Stimulated activated CD4-positive, alpha-beta T cell treated with anti-CD3 and anti-CD28 coated beads, Interleukin-12 subunit alpha, Interleukin-12 subunit beta, amount 100 ng/mL, for 4 hours (primary cell): ENCODE results near the gene WDR20.
"Not testable (repeated sequence)": the region's sequence is repeated elsewhere in the genome, so short reads cannot be mapped to it uniquely, and the experiment has no call there.

Experiments
- DNase-seq: peaks from one replicate; pipeline ENCODE4 v3.0.0-alpha.2; 2020

WDR20 gene

DNA sequence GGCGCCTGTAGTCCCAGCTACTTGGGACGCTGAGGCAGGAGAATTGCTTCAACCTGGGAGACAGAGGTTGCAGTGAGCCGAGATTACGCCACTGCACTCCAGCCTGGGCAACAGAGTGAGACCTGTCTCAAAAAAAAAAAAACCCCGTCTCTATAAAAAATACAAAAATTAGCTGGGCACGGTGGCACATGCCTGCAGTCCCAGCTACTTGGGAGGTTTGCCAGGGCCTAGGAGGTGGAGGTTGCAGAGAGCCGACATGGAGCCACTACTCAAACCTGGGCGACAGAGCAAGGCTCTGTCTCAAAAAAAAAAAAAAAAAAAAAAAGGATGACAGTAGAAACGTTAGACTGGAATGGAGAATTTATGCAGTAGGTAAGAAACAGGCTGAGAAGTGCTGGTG is 5.7 kb upstream of the WDR20 start:
- not testable (repeated sequence) for DNase-seq

DNA sequence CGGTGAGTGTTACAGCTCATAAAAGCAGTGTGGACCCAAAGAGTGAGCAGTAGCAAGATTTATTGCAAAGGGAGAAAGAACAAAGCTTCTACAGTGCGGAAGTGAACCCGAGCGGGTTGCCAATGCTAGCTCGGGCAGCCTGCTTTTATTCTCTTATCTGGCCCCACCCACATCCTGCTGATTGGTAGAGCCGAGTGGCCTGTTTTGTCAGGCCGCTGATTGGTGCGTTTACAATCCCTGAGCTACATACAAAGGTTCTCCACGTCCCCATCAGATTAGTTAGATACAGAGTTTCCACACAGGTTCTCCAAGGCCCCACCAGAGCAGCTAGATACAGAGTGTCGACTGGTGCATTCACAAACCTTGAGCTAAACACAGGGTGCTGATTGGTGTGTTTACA is 5.0 kb upstream of the WDR20 start:
- DNase-seq = not testable (repeated sequence)

DNA sequence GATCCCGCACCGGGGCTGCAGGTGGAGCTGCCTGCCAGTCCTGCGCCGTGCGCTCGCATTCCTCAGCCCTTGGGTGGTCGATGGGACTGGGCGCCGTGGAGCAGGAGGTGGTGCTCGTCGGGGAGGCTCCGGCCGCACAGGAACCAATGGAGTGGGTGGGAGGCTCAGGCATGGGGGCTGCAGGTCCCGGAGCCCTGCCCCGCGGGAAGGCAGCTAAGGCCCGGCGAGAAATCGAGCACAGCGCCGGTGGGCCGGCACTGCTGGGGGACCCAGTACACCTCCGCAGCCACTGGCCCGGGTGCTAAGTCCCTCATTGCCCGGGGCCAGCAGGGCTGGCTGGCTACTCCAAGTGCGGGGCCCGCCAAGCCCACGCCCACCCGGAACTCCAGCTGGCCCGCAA is 4.2 kb upstream of the WDR20 start:
- not testable (repeated sequence) for DNase-seq

DNA sequence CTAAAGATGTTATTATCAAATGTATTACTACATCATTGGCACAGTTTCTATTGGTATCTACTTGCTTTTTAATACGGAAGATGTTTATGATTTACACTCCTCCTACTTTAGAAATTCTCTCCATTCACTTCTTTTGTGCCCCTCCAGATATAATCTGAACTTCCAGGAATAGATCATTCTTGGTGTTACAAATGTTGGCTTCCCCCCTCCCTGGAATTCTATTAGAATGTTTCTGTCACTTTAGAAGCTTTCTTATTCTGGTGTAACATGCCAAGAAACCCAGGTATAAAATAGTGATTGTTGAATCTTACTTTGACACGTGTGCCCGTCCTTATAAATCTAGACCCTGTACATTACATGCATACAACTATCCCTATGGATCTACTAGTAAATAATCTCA is 1.2 kb upstream of the WDR20 start:
- DNase-seq = no peak

DNA sequence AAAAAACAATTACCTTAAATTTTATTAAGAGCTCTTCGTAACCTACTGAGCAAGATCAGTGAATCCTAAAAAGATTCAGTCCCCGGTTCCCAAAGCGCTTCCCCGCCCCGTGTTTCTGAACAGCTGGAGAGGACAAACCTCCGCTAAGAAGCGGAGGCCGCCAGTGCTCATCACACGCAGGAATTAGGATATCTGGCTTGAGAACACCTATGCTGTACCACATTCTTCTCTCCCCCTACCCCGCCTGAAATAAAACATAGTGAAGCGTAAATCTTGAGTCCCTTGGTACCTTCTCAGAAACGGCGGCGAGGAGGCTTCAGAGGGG is 774 bp upstream of the WDR20 start:
- DNase-seq = no peak

DNA sequence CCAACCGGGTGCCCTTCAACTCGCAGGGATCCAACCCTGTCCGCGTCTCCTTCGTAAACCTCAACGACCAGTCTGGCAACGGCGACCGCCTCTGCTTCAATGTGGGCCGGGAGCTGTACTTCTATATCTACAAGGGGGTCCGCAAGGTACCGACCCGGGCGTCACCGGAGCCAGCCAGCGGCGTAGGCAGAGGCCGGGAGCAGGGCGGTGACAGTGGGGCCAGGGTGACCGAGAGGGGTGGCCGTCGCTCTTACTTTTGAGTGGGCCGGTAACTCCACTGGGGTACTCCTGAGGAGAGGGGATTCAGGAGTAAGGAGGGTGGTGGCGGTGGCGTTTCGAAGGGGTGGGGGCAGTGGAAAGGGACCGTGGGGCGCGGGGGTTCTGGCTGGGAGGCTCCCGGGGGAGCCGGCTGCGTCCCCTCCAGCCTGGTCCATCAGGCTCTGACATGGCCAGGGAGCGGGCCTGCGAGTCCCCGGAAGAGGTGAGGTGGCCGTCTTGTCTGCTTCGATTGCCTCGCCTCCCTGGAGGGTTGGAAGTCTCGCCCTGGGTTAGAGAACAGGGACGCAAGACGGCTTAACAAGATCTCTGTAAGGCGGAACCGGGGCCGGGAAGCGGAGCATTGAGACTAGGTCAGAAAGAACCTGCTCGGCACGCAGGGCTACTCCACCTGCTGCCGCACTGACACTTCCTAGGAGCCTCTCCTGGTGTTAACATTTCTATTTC is 491 bp downstream of the WDR20 start:
- DNase-seq = peak; percentile 23

DNA sequence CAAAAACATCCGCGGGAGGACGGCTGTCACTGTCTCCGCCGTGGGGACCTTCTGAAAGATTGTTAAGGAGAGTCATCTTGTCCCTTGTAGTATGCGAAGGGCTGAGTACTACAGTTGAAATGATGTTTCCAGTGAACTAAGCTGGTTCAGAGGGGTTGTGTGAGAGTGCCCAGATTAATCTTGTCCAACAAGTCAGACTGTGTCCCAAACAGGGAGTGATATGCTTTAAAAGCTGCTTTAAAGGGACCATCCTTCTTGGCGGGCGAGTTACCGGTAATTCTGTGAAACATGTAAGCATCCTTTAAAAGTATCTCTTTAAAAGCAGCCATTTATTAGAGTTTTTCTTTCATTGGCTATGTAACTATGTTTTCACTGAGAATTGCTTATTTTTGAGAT is 1.1 kb downstream of the WDR20 start:
- no peak for DNase-seq

DNA sequence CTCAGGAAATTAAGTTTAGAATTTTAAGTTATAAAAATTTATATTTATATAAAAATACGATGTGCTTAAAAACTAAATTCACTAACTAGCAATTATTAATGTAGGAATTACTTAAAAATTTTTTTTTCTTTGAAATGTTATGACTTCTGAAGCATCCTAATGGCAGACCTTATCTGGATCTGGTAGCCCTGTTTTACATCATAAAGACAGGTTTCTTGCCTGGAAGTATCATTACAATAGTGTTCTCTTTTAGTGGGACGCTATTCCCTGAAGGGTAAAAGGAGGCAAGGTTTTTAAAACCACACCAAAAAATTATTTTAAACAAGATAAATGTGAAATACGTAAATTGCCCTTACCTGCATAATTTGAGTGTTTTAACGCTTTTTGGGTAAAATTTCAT is 2.1 kb downstream of the WDR20 start:
- no peak for DNase-seq

DNA sequence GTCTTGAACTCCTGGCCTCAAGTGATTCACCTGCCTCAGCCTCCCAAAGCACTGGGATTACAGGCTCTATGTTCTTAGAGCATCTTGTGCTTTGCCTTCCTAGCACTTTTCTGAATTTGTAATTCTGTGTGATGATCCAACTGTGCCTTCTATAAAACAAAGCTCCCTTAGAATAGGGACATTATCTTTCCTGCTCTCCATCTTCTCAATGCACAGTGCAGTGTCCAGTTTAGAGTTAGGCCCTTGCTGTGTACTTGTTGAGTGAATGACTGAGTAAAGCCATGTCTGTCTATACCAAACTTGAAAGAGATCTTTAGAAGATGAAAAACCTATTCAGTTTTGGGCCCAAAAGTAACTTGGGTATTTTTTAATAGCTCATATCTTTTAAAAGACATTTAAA is 5.2 kb downstream of the WDR20 start:
- DNase-seq = no peak

DNA sequence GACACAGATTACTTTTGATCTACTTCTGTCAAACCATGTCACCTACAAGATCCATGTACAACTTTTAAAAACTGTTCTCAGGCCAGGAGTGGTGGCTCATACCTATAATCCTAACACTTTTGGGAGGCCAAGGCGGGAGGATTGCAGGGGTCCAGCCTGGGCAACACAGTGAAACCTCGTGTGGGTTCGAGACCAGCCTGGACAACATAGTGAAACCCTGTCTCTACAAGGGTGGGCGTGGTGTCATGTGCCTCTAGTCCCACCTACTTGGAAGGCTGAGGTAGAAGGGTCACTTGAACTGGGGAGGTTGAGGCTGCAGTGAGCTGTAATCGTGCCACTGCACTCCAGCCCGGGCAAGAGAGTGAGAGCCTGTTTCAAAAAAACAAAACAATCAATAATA is 5.7 kb downstream of the WDR20 start:
- no peak for DNase-seq

DNA sequence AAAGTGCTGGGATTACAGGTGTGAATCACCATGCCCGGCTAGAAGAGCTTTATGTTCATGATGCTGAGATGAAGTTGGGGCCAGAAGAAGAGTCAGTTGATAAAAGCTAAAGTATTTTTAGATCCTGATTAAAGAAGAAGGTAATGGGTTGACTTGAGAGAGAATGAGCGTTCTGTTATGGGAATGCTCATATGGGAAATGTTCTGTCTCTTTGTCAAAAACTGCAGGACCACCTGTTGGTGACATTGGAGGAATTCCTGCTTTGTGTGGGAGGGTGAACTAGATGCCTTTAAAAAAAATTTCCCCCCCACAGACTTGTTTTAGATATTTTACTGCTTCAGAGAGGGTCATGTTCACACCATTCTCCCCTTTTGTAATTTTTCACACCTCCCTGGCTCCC is 6.7 kb downstream of the WDR20 start:
- DNase-seq = no peak

DNA sequence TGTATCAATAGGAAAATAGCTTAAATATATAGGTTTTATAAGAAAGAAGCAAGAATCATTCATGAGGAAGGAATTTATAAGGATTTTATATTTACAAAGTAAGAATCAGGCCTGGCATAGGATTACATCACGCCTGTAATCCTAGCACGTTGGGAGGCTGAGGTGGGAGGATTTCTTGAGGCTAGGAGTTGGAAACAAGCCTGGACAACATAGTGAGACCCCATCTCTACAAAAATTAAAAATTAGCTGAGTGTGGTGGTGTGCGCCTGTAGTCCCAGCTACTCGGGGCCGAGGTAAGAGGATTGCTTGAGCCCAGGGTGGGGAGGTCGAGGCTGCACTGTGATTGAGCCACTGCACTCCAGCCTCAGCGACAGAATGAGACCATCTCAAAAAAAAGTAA is 10.4 kb downstream of the WDR20 start:
- no peak for DNase-seq

DNA sequence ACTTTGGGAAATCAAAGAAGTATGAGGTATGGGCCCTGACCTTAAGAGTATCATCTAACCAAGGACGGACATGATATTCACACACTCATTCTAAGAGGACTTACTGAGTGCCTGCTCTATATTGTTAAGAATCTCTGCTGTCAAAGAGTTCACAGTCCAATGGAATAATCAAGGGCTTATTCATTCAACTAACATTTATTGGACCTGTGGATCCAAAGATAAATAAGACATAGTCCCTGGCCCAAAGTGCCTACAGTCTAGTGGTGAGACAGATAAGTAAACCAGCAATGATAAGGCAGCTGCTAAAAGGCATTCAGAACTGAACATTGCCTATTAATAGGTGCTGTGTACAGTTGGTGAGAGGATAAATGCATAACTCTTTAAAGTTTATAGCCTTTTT is 11.0 kb downstream of the WDR20 start:
- no peak for DNase-seq

DNA sequence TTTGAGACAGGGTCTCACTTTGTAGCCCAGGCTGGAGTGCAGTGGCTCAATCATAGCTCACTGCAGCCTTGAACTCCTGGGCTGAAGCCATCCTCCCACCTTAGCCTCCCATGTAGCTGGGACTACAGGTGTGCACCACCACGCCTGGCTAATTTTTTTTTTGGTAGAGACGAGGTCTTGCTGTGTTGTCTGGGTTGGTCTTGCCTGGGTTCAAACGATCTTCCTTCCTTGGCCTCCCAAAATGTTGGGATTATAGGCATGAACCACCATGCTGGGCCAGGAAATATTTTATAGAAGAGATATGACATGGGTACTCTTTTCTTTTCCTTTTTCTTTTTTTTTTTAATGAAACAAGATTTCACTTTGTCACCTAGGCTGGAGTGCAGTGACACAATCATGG is 11.7 kb downstream of the WDR20 start:
- not testable (repeated sequence) for DNase-seq

DNA sequence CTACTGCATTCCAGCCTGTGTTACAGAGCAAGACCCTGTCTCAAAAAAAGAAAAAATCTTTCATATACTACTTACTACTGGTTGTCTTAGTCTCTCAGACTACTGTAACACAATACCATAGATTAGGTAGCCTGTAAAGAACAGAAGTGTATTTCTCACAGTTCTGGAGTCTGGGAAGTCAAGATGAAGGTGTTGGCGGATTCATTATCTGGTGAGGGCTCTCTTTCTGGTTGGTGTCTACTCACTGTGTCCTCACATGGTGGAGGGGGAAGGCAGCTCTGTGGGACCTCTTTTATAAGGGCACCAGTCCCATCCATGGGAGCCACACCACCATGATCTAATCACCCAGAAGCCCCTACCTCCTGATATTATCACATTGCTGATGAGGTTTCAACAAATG is 14.4 kb downstream of the WDR20 start:
- no peak for DNase-seq

DNA sequence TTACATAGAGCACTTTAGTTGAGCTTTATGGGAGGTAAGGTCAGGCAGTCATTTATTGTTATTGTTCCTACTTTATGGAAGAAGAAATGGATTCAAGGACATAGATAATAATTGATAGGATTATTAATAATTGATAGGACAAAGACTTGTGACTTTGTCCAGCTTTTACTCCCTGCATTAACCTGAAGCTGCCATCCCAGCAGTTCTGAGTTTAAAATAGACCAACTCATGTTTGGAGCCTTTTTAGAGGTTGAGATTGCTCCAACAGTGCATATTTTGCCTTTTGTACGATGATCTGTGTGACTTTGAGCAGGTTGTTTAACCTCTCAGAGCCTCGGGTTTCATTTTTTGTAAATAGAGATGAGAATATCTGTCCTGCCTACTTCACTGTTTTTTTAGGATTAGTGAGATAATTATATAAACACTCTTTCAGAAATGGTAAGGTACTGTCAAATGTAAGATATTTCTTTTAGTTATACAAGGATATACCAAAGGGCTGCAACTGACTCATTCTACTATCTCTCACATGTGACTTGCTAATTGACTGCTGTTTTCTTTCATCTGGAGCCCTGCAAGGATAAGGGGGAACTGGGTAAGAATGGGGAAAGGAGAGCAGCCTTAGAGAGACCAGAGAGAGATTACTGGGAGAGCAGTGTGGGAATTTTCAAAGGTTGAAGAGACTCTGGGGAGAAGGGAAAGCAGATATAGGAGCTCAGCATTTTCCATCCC is 15.3 kb downstream of the WDR20 start:
- no peak for DNase-seq

DNA sequence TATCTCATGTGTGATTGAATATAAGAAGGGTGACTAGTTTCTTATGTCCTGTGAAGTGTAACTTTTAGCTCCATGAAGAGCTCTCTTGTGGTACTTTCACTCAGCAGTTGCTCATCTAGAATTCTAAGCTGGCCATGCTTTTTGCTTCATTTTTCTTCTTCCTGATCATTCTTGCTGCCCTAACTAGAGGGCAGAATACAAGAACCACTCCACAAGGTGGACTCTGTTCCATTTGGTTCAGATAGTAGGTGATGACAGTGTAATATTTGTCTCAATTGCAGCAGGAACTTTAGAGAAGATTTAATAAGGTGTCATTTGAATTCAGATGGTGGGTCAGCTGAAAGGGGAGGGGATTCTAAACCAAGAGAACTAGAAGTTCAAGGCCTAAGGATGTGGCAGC is 17.6 kb downstream of the WDR20 start:
- no peak for DNase-seq

DNA sequence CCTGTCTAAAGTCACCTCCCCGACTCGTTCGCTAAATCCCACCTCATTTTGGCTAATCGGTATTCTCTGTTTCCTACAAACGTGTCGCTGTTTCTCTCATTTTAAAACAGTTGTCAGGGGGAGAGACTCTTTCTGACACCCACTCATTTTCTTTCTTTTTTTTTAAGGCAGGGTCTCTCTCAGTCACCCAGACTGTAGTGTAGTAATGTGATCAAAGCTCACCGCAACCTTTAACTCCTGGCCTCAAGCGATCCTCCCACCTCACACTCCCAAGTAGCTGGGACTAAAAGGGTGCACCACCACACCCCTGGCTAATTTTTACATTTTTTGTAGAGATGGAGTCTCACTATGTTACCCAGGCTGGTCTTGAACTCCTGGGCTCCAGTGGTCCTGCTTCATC is 19.1 kb downstream of the WDR20 start:
- DNase-seq = no peak

DNA sequence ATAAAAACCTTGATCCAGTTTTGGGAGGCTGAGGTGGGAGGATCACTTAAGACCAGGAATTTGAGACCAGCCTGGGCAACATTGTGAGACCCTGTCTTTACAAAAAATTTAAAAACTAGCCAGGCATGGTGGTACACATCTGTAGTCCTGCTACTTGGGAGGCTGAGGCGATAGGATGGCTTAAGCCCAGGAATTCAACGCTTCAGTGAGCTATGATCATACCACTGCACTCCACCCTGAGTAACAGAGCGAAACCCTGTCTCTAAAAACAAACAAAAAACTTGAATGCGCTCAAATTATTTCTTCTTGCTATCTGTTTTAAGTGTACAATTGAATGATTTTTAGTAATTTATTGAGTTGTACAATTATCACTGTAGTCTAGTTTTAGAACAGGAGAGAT is 20.1 kb downstream of the WDR20 start:
- DNase-seq = no peak

DNA sequence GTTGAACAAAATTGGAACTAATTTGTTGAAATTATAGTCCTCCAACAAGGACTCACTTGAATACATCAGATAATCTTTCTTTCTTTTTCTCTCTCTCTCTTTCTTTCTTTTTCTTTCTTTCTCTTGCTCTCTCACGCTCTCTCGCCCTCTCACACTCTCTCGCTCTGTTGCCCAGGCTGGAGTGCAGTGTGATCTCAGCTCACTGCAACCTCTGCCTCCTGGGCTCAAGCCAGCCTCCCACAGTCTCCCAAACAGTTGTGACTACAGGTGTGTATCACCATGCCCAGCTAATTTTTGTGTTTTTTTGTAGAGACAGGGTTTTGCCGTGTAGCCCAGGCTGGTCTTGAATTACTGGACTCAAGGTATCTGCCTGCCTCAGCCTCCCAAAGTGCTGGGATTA is 22.8 kb downstream of the WDR20 start:
- no peak for DNase-seq

DNA sequence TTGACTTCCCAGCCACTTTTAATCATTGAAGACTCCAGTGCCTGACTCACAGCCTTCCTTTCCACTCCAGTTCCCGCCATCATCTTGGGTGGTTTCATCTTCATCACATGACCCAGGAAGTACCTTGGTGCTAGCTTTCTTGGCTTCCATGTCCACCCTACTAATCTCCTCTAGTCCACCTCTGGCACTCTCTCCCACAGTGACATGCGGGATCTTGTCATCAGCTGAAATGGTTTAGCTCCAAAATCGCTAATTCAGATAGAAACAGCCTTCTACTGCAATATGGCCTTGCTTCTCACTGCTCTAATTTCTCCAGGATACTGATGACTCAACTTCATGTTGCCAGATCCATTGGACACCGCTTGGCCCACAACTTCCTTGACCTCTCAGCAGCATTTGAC is 24.5 kb downstream of the WDR20 start:
- DNase-seq = no peak

DNA sequence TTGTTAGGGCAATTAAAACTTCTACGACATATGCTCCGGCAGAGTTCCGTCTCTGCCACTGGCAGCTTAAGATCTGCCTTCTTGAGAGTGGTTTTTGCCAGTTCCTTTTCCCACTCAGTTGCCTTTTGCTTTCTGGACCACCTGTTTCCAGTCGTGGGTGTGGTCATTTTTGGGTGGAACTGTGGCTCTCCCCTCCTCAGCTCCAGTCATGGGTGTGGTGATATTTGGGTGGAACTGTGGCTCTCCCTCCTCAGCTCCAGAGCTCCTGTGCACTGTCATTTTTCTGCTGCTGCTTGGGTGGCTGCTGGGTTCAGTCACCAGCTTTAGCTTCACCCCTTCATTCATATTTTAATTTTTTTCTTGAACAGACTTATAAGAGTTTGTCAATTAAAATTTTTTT is 25.3 kb downstream of the WDR20 start:
- no peak for DNase-seq

DNA sequence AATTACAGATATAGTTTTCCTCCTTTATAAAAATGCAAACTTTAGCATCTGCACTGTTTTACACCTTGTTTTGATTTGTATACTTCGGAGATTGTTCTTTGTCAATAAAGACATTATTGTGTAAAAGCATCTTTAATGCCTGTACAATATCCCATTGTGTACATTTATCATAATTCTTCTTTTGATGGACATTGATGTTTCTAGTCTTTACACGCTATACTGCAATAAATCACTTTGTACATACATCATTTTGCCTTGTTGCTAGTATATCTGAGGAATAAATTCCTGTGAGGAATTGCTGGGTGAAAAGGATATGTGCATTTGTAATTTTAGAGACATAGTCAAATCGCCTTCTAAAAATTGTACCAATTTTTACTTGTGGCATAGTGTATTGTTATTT is 30.4 kb downstream of the WDR20 start:
- no peak for DNase-seq

DNA sequence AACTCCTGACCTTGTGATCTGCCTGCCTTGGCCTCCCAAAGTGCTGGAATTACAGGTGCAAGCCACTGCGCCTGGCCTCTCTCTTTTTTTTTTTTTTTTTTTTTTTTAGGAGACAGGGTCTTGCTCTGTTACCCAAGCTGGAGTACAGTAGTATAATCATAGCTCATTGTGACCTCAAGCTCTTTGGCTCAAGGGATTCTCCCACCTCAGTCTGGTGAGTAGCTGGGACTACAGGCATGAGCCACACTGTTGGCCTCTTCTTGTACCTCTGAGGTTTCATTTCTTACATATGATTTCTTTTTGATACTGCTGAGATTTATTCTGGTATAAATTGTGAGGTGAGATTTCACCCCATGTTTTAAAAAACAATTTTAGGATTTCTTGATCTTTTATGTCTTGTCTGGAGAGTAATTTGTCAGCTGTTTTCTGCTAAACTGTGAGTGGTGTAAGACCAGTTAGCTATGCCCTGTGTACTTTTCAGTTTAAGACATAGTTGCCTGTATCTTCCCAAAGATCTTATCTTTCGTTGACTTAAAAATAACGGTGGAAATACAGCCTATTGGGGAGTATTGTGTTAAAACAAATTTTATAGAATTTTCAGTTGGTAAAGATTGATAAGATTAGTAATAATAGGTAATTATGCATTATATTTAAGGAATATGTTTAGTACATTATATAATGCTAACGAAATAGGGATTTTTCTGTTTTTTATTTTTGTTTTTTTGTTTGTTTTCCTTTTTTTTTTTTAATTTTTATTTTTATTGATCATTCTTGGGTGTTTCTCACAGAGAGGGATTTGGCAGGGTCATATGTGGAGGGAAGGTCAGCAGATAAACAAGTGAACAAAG is 31.7 kb downstream of the WDR20 start:
- DNase-seq = no peak

DNA sequence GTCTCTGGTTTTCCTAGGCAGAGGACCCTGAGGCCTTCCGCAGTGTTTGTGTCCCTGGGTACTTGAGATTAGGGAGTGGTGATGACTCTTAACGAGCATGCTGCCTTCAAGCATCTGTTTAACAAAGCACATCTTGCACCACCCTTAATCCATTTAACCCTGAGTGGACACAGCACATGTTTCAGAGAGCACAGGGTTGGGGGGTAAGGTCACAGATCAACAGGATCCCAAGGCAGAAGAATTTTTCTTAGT is 32.2 kb downstream of the WDR20 start:
- not testable (repeated sequence) for DNase-seq
